DND-41 (cell line): ENCODE measurements around the gene STMN3.
"Not testable (repeated sequence)": the region's sequence is repeated elsewhere in the genome, so short reads cannot be mapped to it uniquely, and the experiment has no call there.

Source experiments
- ATAC-seq: fragments of 200-7000 bp; cut with Tn5 transposase; 3 replicates; pipeline ENCODE4 v1.9.1; 2021; ENCODE audit warnings: low read depth; ENCODE audit not compliant: insufficient read depth
- DNase-seq: peaks from one replicate; pipeline ENCODE4 v3.0.0-alpha.2; 2020
- H2AFZ ChIP-seq: 2 replicates; pipeline ENCODE4 v1.6.0; 2012; ENCODE audit warnings: low read depth, low read length
- H3K27ac ChIP-seq: 2 replicates; pipeline ENCODE4 v1.5.1; 2012; ENCODE audit warnings: low read length, inconsistent platforms
- H3K27me3 ChIP-seq: fragments of 200-600 bp; sonication (generic); 2 replicates; pipeline ENCODE4 v1.6.0; 2012; ENCODE audit warnings: low read length, mild to moderate bottlenecking, inconsistent platforms; ENCODE audit not compliant: insufficient read depth, poor library complexity
- H3K36me3 ChIP-seq: 2 replicates; pipeline ENCODE4 v1.5.1; 2012; ENCODE audit warnings: low read length, inconsistent platforms; ENCODE audit not compliant: insufficient read depth
- H3K4me1 ChIP-seq: 2 replicates; pipeline ENCODE4 v1.5.1; 2012; ENCODE audit warnings: mild to moderate bottlenecking, low read length; ENCODE audit not compliant: insufficient read depth
- H3K4me2 ChIP-seq: 2 replicates; pipeline ENCODE4 v1.6.0; 2012; ENCODE audit warnings: mild to moderate bottlenecking, moderate library complexity, low read length, inconsistent platforms; ENCODE audit not compliant: insufficient read depth
- H3K4me3 ChIP-seq, 2 experiments: fragments of 200-600 bp in 1 of 2; shearing (Covaris generic) in 1 of 2; 2 replicates each; pipeline ENCODE4 v1.5.1; 2012 to 2016; ENCODE audit warnings: inconsistent platforms in 2 of 2, low read length in 2 of 2, mild to moderate bottlenecking in 2 of 2, low read depth in 1 of 2, moderate library complexity in 1 of 2
- H3K79me2 ChIP-seq: 2 replicates; pipeline ENCODE4 v1.6.0; 2012; ENCODE audit warnings: low read length, inconsistent platforms; ENCODE audit not compliant: insufficient read depth
- H3K9ac ChIP-seq: 2 replicates; pipeline ENCODE4 v1.6.0; 2012; ENCODE audit warnings: low read depth, mild to moderate bottlenecking, inconsistent platforms, low read length, moderate library complexity
- H3K9me3 ChIP-seq: 2 replicates; pipeline ENCODE4 v1.5.1; 2012; ENCODE audit warnings: low read length, moderate library complexity, mild to moderate bottlenecking, inconsistent platforms; ENCODE audit not compliant: insufficient read depth, severe bottlenecking
- H4K20me1 ChIP-seq: 2 replicates; pipeline ENCODE4 v1.6.0; 2012; ENCODE audit warnings: low read length; ENCODE audit not compliant: insufficient read depth
- CTCF ChIP-seq: IDR thresholded peaks from 2 replicates; pipeline ENCODE4 v1.5.1; 2012; ENCODE audit warnings: borderline replicate concordance, low read length, moderate library complexity, mild to moderate bottlenecking; ENCODE audit not compliant: poor library complexity, severe bottlenecking; ENCODE audit errors: extremely low read depth
- EZH2 ChIP-seq: IDR thresholded peaks from 3 replicates; pipeline ENCODE4 v1.6.1; 2012; ENCODE audit warnings: borderline replicate concordance, low read depth, mild to moderate bottlenecking, moderate library complexity, low read length, inconsistent platforms; ENCODE audit not compliant: severe bottlenecking

STMN3 gene

GRCh38 chr20:63617092-63617875 is 35.9 kb downstream of the STMN3 start:
- no peak for DNase-seq
- TF ChIP-seq EZH2, result no peak
- TF ChIP-seq CTCF, result no peak
- H3K36me3 ChIP-seq, result peaks cover 77% of the 10 kb centered on the region

GRCh38 chr20:63613863-63614594 is 39.2 kb downstream of the STMN3 start:
- H3K9ac ChIP-seq, H3K9me3 ChIP-seq, H3K4me3 ChIP-seq, ATAC-seq, H3K4me1 ChIP-seq, H3K27ac ChIP-seq, H3K27me3 ChIP-seq, H2AFZ ChIP-seq, H3K4me2 ChIP-seq, DNase-seq: not testable (repeated sequence)
- peaks cover 84% of the 10 kb centered on the region for H3K79me2 ChIP-seq
- H3K36me3 ChIP-seq, result peaks cover 72% of the 10 kb centered on the region
- peak; percentile 32 for TF ChIP-seq CTCF
- peaks cover 47% of the 10 kb centered on the region for H4K20me1 ChIP-seq

More at GRCh38 chr20:63617092-63617875, 35.9 kb downstream of the STMN3 start:
- Histone ChIP-seq H4K20me1 (peaks cover 58% of the 10 kb centered on the region), H3K9ac (no peak overlapping the region), H3K4me2 (no peak overlapping the region), H2AFZ (no peak overlapping the region), H3K9me3 (no peaks in the 10 kb centered on the region), H3K27ac (no peak overlapping the region), H3K79me2 (peaks cover 94% of the 10 kb centered on the region), H3K4me1 (peaks cover 3% of the 10 kb centered on the region; the same call in 1 of the 2 replicates), H3K4me3 (no peak overlapping the region), H3K27me3 (no peaks in the 10 kb centered on the region)
- no peak for ATAC-seq

GRCh38 chr20:63612276-63612931 is 40.8 kb downstream of the STMN3 start:
- ATAC-seq, result no peak
- Histone ChIP-seq H3K4me3 (no peak overlapping the region), H3K36me3 (peaks cover 55% of the 10 kb centered on the region), H3K79me2 (peaks cover 67% of the 10 kb centered on the region), H3K9ac (no peak overlapping the region), H3K4me2 (no peak overlapping the region), H3K27me3 (no peaks in the 10 kb centered on the region), H2AFZ (no peak overlapping the region), H4K20me1 (peaks cover 31% of the 10 kb centered on the region), H3K4me1 (no peaks in the 10 kb centered on the region; the same call in 1 of the 2 replicates), H3K27ac (no peak overlapping the region), H3K9me3 (no peaks in the 10 kb centered on the region)
- no peak for TF ChIP-seq EZH2
- TF ChIP-seq CTCF, result no peak
- DNase-seq, result no peak
